Neural cell (in vitro differentiated cells): ENCODE results near the gene TFF2.

Experiments used
- EP300 ChIP-seq: fragments of 450-650 bp; conservative IDR thresholded peaks from 2 replicates; pipeline ENCODE4 v1.6.1; 2014; ENCODE audit warnings: antibody characterized with exemption, mild to moderate bottlenecking, moderate library complexity; ENCODE audit not compliant: poor library complexity, severe bottlenecking
- POLR2AphosphoS5 ChIP-seq: IDR thresholded peaks from 2 replicates; pipeline ENCODE4 v1.6.1; 2012
- RAD21 ChIP-seq: fragments of 450-650 bp; conservative IDR thresholded peaks from 2 replicates; pipeline ENCODE4 v1.6.1; 2014; ENCODE audit warnings: antibody characterized with exemption, mild to moderate bottlenecking, moderate library complexity
- SMC3 ChIP-seq: fragments of 450-650 bp; conservative IDR thresholded peaks from 2 replicates; pipeline ENCODE4 v1.6.1; 2014; ENCODE audit warnings: antibody characterized with exemption, mild to moderate bottlenecking, moderate library complexity; ENCODE audit not compliant: poor library complexity
- TAF1 ChIP-seq: IDR thresholded peaks from 2 replicates; pipeline ENCODE4 v1.6.1; 2012; ENCODE audit warnings: low read depth
- TF ChIP-seq, protein P1 (sequence below): fragments of 450-650 bp; IDR thresholded peaks from 2 replicates; pipeline ENCODE4 v1.5.1; 2014; ENCODE audit warnings: antibody characterized with exemption, mild to moderate bottlenecking, moderate library complexity; ENCODE audit not compliant: poor library complexity, severe bottlenecking
- TF ChIP-seq, protein P2 (sequence below): IDR thresholded peaks from 2 replicates; pipeline ENCODE4 v1.6.1; 2012; ENCODE audit warnings: borderline replicate concordance

DNA sequence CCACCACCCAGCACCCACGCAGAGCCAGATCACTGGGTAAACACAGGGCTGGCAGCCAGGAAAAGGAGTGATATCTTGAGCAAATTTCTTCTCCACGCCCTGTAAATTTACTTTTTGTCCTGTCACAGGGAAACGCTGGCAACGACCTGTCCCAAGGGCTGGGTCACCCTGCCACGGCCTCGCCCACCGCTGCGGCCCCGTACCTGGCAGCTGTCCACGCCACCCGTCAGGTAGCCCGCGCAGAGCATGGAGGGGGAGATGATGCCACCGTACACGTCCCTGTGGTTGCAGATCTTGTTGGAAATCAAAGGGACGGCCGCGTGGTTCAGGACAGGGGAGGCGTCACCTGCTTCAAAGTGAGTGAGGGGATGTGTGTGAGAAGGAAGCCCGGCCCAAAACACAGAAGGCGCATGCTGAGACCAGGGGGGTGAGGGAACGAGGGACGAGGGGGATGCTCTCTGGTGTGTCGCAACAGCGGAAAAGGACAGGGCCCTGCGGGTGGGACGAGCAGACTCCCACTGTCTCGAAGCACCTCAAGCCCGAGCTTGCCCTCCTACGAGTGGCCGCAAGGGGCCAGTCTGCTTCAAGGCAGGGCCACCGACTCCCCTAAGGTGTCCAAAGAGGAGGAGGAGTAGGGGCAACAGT, 25.7 kb upstream of the TFF2 start:
- TF ChIP-seq POLR2AphosphoS5: no peak
- TF ChIP-seq, protein P1, sequence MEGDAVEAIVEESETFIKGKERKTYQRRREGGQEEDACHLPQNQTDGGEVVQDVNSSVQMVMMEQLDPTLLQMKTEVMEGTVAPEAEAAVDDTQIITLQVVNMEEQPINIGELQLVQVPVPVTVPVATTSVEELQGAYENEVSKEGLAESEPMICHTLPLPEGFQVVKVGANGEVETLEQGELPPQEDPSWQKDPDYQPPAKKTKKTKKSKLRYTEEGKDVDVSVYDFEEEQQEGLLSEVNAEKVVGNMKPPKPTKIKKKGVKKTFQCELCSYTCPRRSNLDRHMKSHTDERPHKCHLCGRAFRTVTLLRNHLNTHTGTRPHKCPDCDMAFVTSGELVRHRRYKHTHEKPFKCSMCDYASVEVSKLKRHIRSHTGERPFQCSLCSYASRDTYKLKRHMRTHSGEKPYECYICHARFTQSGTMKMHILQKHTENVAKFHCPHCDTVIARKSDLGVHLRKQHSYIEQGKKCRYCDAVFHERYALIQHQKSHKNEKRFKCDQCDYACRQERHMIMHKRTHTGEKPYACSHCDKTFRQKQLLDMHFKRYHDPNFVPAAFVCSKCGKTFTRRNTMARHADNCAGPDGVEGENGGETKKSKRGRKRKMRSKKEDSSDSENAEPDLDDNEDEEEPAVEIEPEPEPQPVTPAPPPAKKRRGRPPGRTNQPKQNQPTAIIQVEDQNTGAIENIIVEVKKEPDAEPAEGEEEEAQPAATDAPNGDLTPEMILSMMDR: no peak
- TF ChIP-seq RAD21: no peak
- TF ChIP-seq SMC3: no peak
- TF ChIP-seq, protein P2, sequence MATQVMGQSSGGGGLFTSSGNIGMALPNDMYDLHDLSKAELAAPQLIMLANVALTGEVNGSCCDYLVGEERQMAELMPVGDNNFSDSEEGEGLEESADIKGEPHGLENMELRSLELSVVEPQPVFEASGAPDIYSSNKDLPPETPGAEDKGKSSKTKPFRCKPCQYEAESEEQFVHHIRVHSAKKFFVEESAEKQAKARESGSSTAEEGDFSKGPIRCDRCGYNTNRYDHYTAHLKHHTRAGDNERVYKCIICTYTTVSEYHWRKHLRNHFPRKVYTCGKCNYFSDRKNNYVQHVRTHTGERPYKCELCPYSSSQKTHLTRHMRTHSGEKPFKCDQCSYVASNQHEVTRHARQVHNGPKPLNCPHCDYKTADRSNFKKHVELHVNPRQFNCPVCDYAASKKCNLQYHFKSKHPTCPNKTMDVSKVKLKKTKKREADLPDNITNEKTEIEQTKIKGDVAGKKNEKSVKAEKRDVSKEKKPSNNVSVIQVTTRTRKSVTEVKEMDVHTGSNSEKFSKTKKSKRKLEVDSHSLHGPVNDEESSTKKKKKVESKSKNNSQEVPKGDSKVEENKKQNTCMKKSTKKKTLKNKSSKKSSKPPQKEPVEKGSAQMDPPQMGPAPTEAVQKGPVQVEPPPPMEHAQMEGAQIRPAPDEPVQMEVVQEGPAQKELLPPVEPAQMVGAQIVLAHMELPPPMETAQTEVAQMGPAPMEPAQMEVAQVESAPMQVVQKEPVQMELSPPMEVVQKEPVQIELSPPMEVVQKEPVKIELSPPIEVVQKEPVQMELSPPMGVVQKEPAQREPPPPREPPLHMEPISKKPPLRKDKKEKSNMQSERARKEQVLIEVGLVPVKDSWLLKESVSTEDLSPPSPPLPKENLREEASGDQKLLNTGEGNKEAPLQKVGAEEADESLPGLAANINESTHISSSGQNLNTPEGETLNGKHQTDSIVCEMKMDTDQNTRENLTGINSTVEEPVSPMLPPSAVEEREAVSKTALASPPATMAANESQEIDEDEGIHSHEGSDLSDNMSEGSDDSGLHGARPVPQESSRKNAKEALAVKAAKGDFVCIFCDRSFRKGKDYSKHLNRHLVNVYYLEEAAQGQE: no peak
- no peak for TF ChIP-seq TAF1
- TF ChIP-seq EP300: no peak
